ENCODE results near the gene GADD45G. TPM values are rescaled to one million over a fixed set of nuclear protein-coding genes. Genes with fewer than 3 reads are reported as not detected.

Gene GADD45G
- total and polyA plus RNA-seq, 10 of the 15 experiments (the other 5 are each of a cell fraction or from before 2014, with no cell fraction given) = 0.07 to 1.00 (median 0.29) TPM; not detected in 4

DNA sequence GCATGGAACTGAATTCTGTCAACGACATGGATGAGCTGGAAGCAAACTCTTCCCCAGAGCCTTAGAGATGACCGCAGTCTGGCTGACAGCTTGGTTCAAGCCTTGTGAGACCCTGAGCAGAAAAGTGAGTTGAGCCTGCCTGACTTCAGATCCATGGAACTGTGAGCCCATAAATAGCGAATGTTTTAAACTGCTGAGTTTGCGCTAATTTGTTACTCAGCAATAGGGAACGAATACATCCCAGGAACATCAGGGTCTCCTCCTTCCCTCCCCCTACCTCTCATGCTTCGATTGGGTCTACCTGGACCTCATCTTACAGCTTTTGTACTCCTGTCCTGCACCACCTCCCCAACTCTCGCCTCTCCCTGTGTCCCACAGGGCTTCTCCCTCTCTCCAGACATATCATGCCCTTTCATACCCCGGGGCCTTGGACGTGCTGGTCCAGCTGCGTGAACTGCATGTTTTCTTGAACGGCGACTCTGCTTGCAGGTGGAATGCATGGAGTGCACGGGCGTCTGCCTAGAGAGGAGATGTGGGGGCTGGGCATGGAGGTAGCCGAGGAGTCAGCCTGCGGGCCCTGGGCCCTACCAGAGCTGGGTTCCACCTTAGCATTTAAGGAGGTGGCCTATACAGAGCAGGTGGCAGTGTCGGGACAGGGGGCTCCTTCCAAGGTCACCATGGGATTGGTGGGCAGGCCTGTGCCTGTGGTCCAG lies 7.9 kb downstream of the GADD45G start:
- SMC1A ChIA-PET (ENCODE audit: uncharacterized antibody, unreplicated experiment) = interaction anchor here (1.0 kb wide), 1 partner anchor 138 kb away, joined by 3 read pairs; no protein-coding TSS in a partner anchor
- Histone ChIP-seq H3K9me3 (replicated peaks; ENCODE audit: control insufficient read depth, insufficient read depth, low read length) (no peaks in the 10 kb centered on the region), H3K4me1 (ENCODE audit: control insufficient read depth, insufficient read depth, low read length) (no peaks in the 10 kb centered on the region), H3K4me2 (ENCODE audit: control insufficient read depth, insufficient read depth) (no peak overlapping the region), H3K4me3 (no peak overlapping the region), H3K79me2 (ENCODE audit: control insufficient read depth, insufficient read depth, low read length) (no peaks in the 10 kb centered on the region), H3K36me3 (ENCODE audit: control insufficient read depth in 2 of 2, insufficient read depth in 2 of 2, low read length in 1 of 2) (no peaks in the 10 kb centered on the region), H2AFZ (ENCODE audit: control insufficient read depth, low read depth, low read length) (no peak overlapping the region), H3K27ac (ENCODE audit: control insufficient read depth, insufficient read depth) (no peak overlapping the region), H4K20me1 (ENCODE audit: control insufficient read depth, insufficient read depth) (no peaks in the 10 kb centered on the region), H3K9ac (ENCODE audit: control insufficient read depth, insufficient read depth, low read length) (no peak overlapping the region), H3K27me3 (replicated peaks in 1 of 2; ENCODE audit: control insufficient read depth in 2 of 2, insufficient read depth in 2 of 2, low read length in 1 of 2) (peaks cover 5% of the 10 kb centered on the region in 2 experiments; a peak in 3 of 4 replicates)
- FAIRE-seq (no peak), DNase-seq (ENCODE audit: low read depth, low spot score) (no peak), ATAC-seq (no peak)
- intact Hi-C loops (cut with micrococcal nuclease; ENCODE audit: unreplicated experiment) (no loop called here), in situ Hi-C loops (cut with MboI) (no loop called here)
- TF ChIP-seq DPF2 (IDR thresholded peaks at IDR 0.05) (no peak), NFIC (IDR thresholded peaks at IDR 0.05; ENCODE audit: low read depth, low read length) (no peak), NR2C1 (IDR thresholded peaks at IDR 0.05) (no peak), MTA2 (IDR thresholded peaks at IDR 0.05; ENCODE audit: low read depth) (no peak), LARP7 (IDR thresholded peaks at IDR 0.05) (no peak), CBFB (IDR thresholded peaks at IDR 0.05; ENCODE audit: low read depth) (no peak), RAD21 (IDR thresholded peaks at IDR 0.05; ENCODE audit: insufficient read depth, low read depth, low read length) (no peak), ZNF24 (IDR thresholded peaks at IDR 0.05) (no peak), CEBPB (IDR thresholded peaks at IDR 0.05; ENCODE audit: borderline replicate concordance in 1 of 2, low read depth in 2 of 2, low read length in 2 of 2) (no peak), KLF5 (IDR thresholded peaks at IDR 0.05; ENCODE audit: partially characterized antibody) (no peak), STAT3 (IDR thresholded peaks at IDR 0.05; ENCODE audit: low read depth, low read length) (no peak), PAX5 (IDR thresholded peaks at IDR 0.05; ENCODE audit: borderline replicate concordance, low read depth, low read length) (no peak), POU2F2 (IDR thresholded peaks at IDR 0.05; ENCODE audit: borderline replicate concordance, low read depth, low read length) (no peak)
- TF ChIP-seq, protein P1, sequence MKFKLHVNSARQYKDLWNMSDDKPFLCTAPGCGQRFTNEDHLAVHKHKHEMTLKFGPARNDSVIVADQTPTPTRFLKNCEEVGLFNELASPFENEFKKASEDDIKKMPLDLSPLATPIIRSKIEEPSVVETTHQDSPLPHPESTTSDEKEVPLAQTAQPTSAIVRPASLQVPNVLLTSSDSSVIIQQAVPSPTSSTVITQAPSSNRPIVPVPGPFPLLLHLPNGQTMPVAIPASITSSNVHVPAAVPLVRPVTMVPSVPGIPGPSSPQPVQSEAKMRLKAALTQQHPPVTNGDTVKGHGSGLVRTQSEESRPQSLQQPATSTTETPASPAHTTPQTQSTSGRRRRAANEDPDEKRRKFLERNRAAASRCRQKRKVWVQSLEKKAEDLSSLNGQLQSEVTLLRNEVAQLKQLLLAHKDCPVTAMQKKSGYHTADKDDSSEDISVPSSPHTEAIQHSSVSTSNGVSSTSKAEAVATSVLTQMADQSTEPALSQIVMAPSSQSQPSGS (IDR thresholded peaks at IDR 0.05; ENCODE audit: low read length) = no peak
- TF ChIP-seq, protein P2, sequence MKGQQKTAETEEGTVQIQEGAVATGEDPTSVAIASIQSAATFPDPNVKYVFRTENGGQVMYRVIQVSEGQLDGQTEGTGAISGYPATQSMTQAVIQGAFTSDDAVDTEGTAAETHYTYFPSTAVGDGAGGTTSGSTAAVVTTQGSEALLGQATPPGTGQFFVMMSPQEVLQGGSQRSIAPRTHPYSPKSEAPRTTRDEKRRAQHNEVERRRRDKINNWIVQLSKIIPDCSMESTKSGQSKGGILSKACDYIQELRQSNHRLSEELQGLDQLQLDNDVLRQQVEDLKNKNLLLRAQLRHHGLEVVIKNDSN (IDR thresholded peaks at IDR 0.05; ENCODE audit: borderline replicate concordance, extremely low read length, insufficient read depth, low read depth, low read length) = no peak
- TF ChIP-seq, protein P3, sequence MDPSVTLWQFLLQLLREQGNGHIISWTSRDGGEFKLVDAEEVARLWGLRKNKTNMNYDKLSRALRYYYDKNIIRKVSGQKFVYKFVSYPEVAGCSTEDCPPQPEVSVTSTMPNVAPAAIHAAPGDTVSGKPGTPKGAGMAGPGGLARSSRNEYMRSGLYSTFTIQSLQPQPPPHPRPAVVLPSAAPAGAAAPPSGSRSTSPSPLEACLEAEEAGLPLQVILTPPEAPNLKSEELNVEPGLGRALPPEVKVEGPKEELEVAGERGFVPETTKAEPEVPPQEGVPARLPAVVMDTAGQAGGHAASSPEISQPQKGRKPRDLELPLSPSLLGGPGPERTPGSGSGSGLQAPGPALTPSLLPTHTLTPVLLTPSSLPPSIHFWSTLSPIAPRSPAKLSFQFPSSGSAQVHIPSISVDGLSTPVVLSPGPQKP (IDR thresholded peaks at IDR 0.05; ENCODE audit: low read depth, low read length) = no peak
- TF ChIP-seq, protein P4, sequence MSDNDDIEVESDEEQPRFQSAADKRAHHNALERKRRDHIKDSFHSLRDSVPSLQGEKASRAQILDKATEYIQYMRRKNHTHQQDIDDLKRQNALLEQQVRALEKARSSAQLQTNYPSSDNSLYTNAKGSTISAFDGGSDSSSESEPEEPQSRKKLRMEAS (IDR thresholded peaks at IDR 0.05; ENCODE audit: low read depth, low read length) = no peak
- BruUV-seq (replicated peaks) = no TSS peak
- RAD21 ChIA-PET (ENCODE audit: unreplicated experiment) = no interaction called here
- POLR2A ChIA-PET = no interaction called here
- CTCF ChIA-PET = interaction anchor here (1.0 to 1.8 kb wide), 3 partner anchors 10 to 15 kb away, joined by 4 to 6 read pairs (median 5); no protein-coding TSS in a partner anchor
- 36% methylated on average over 16 of the region's 17 CpGs for WGBS (ENCODE audit: insufficient coverage, insufficient replicate concordance, low lambda C conversion rate, missing lambda C conversion rate)

Data from GM12878 (cell line).